H9 (cell line): ENCODE measurements around the gene PREX1. TPM values are rescaled to one million over a fixed set of nuclear protein-coding genes. Genes with fewer than 3 reads are reported as not detected.

ENCODE experiments used
- DNase-seq: peaks from one replicate; pipeline ENCODE4 v3.0.0-alpha.2; 2017
- H2AFZ ChIP-seq: one replicate; pipeline ENCODE4 v1.6.1; 2013; ENCODE audit warnings: mild to moderate bottlenecking, low read length, control low read depth, moderate library complexity
- H2AK5ac ChIP-seq: 2 replicates; pipeline ENCODE4 v1.6.1; 2013; ENCODE audit warnings: low read length, control low read depth, mixed read lengths; ENCODE audit not compliant: insufficient read length
- H2BK120ac ChIP-seq: one replicate; pipeline ENCODE4 v1.6.1; 2013; ENCODE audit warnings: low read depth, mild to moderate bottlenecking, low read length, control low read depth, inconsistent platforms; ENCODE audit not compliant: poor library complexity, severe bottlenecking
- H2BK12ac ChIP-seq: 2 replicates; pipeline ENCODE4 v1.6.1; 2013; ENCODE audit warnings: low read length, control low read depth, mixed read lengths, low read depth; ENCODE audit not compliant: insufficient read length
- H2BK15ac ChIP-seq: 2 replicates; pipeline ENCODE4 v1.6.1; 2013; ENCODE audit warnings: low read depth, low read length, control low read depth
- H2BK20ac ChIP-seq: one replicate; pipeline ENCODE4 v1.6.1; 2013; ENCODE audit warnings: low read depth, mild to moderate bottlenecking, low read length, control low read depth, inconsistent platforms; ENCODE audit not compliant: poor library complexity, severe bottlenecking
- H2BK5ac ChIP-seq: 2 replicates; pipeline ENCODE4 v1.6.1; 2013; ENCODE audit warnings: low read length, control low read depth, mixed read lengths; ENCODE audit not compliant: insufficient read length
- H3K14ac ChIP-seq: 2 replicates; pipeline ENCODE4 v1.6.1; 2013; ENCODE audit warnings: low read length, control low read depth; ENCODE audit not compliant: insufficient read depth
- H3K18ac ChIP-seq: 2 replicates; pipeline ENCODE4 v1.6.1; 2013; ENCODE audit warnings: low read depth, mild to moderate bottlenecking, mixed read lengths, low read length, control low read depth; ENCODE audit not compliant: insufficient read length
- H3K23ac ChIP-seq: 2 replicates; pipeline ENCODE4 v1.6.1; 2013; ENCODE audit warnings: low read length, control low read depth, mixed read lengths, low read depth; ENCODE audit not compliant: insufficient read length
- H3K23me2 ChIP-seq: 2 replicates; pipeline ENCODE4 v1.6.1; 2013; ENCODE audit warnings: low read depth, mild to moderate bottlenecking, mixed read lengths, low read length, control low read depth; ENCODE audit not compliant: insufficient read length, poor library complexity, severe bottlenecking
- H3K27ac ChIP-seq: 2 replicates; pipeline ENCODE4 v1.5.1; 2013; ENCODE audit warnings: low read length, control low read depth, mixed read lengths, low read depth; ENCODE audit not compliant: insufficient read length
- H3K27me3 ChIP-seq: 2 replicates; pipeline ENCODE4 v1.6.1; 2013; ENCODE audit warnings: low read length, control low read depth, inconsistent platforms; ENCODE audit not compliant: insufficient read depth
- H3K4ac ChIP-seq: 2 replicates; pipeline ENCODE4 v1.6.1; 2013; ENCODE audit warnings: low read depth, mild to moderate bottlenecking, control low read depth, inconsistent platforms, low read length, moderate library complexity
- H3K4me1 ChIP-seq: 2 replicates; pipeline ENCODE4 v1.6.1; 2013; ENCODE audit warnings: low read length, control low read depth, inconsistent platforms; ENCODE audit not compliant: insufficient read depth
- H3K4me2 ChIP-seq: 2 replicates; pipeline ENCODE4 v1.6.1; 2013; ENCODE audit warnings: low read length, control low read depth, mixed read lengths; ENCODE audit not compliant: insufficient read length, insufficient read depth
- H3K56ac ChIP-seq: 2 replicates; pipeline ENCODE4 v1.6.1; 2013; ENCODE audit warnings: low read depth, mild to moderate bottlenecking, mixed read lengths, low read length, control low read depth; ENCODE audit not compliant: insufficient read length
- H3K79me1 ChIP-seq: 2 replicates; pipeline ENCODE4 v1.6.1; 2013; ENCODE audit warnings: low read depth, mild to moderate bottlenecking, moderate library complexity, low read length, control low read depth, inconsistent platforms; ENCODE audit not compliant: insufficient read depth, poor library complexity, severe bottlenecking
- H3K79me2 ChIP-seq: 2 replicates; pipeline ENCODE4 v1.6.1; 2013; ENCODE audit warnings: low read length, control low read depth, inconsistent platforms; ENCODE audit not compliant: insufficient read depth
- H3K9ac ChIP-seq: 2 replicates; pipeline ENCODE4 v1.6.1; 2013; ENCODE audit warnings: low read length, control low read depth, mixed read lengths; ENCODE audit not compliant: insufficient read length; ENCODE audit errors: extremely low read depth
- H3K9me3 ChIP-seq: one replicate; pipeline ENCODE4 v1.6.1; 2013; ENCODE audit warnings: low read depth, low read length, inconsistent platforms; ENCODE audit not compliant: control insufficient read depth
- H3T11ph ChIP-seq: one replicate; pipeline ENCODE4 v1.6.1; 2013; ENCODE audit warnings: mild to moderate bottlenecking, low read length, control low read depth, inconsistent platforms
- H4K20me1 ChIP-seq: one replicate; pipeline ENCODE4 v1.6.1; 2013; ENCODE audit not compliant: control insufficient read depth, insufficient read length, insufficient read depth
- H4K5ac ChIP-seq: 2 replicates; pipeline ENCODE4 v1.6.1; 2013; ENCODE audit warnings: low read depth, mild to moderate bottlenecking, mixed read lengths, low read length, control low read depth; ENCODE audit not compliant: insufficient read length
- H4K8ac ChIP-seq: replicated peaks from 2 replicates; pipeline ENCODE4 v1.6.1; 2013; ENCODE audit warnings: low read length, control low read depth, mixed read lengths, low read depth; ENCODE audit not compliant: insufficient read length
- H4K91ac ChIP-seq: 2 replicates; pipeline ENCODE4 v1.6.1; 2013; ENCODE audit warnings: low read depth, mild to moderate bottlenecking, moderate library complexity, mixed read lengths, low read length, control low read depth; ENCODE audit not compliant: insufficient read length
- H3K27ac Mint-ChIP-seq, 3 experiments: 2 replicates in 2 of 3; 3 replicates in 1 of 3; pipeline ENCODE4 v1.8.0; 2020 to 2021; ENCODE audit warnings: mixed read lengths in 3 of 3, mild to moderate bottlenecking in 1 of 3, moderate library complexity in 1 of 3
- H3K27me3 Mint-ChIP-seq: 2 replicates; pipeline ENCODE4 v1.8.0; 2021; ENCODE audit warnings: low read depth, mild to moderate bottlenecking, moderate library complexity, mixed read lengths
- H3K36me3 Mint-ChIP-seq, 3 experiments: 2 replicates in 2 of 3; 3 replicates in 1 of 3; pipeline ENCODE4 v1.8.0; 2020 to 2021; ENCODE audit warnings: low read depth in 3 of 3, mixed read lengths in 3 of 3; ENCODE audit not compliant: insufficient read depth in 1 of 3
- H3K4me1 Mint-ChIP-seq, 2 experiments: 2 replicates each; pipeline ENCODE4 v1.8.0; 2020; ENCODE audit warnings: mixed read lengths in 2 of 2
- H3K4me3 Mint-ChIP-seq, 2 experiments: 2 replicates in 1 of 2; 3 replicates in 1 of 2; pipeline ENCODE4 v1.8.0; 2020 to 2021; ENCODE audit warnings: mild to moderate bottlenecking in 2 of 2, mixed read lengths in 2 of 2, moderate library complexity in 1 of 2
- H3K9me3 Mint-ChIP-seq, 2 experiments: 2 replicates in 1 of 2; 3 replicates in 1 of 2; pipeline ENCODE4 v1.8.0; 2020; ENCODE audit warnings: mild to moderate bottlenecking in 2 of 2, mixed read lengths in 2 of 2, moderate library complexity in 1 of 2
- CTCF ChIP-seq: fragments of 200-600 bp; sonication (generic); conservative IDR thresholded peaks from 3 replicates; pipeline ENCODE4 v1.8.0; 2021; ENCODE audit warnings: antibody characterized with exemption, mild to moderate bottlenecking
- whole genome bisulfite sequencing: extraction: QIAGEN DNeasy Blood & Tissue Kit; methylation state at CpG from one replicate; pipeline ENCODE4 v1.1.7; 2013; ENCODE audit warnings: missing lambda C conversion rate, low lambda C conversion rate, mixed read lengths; ENCODE audit not compliant: insufficient read length; ENCODE audit errors: extremely low coverage; 5-methylcytosine and 5-hydroxymethylcytosine counted together
- total RNA-seq: library from RNA; stranded (reverse); gene quantifications from 2 replicates; pipeline ENCODE4 v1.2.1, GENCODE V29; 2021

The PREX1 gene
- total RNA-seq, 1 experiment from 2014 or later, result 6.6 TPM

- Histone ChIP-seq H2BK120ac (no peak overlapping the region), H2BK5ac (no peak overlapping the region), H2BK20ac (no peak overlapping the region), H2BK12ac (no peak overlapping the region), H3K56ac (no peak overlapping the region), H3K79me1 (no peaks in the 10 kb centered on the region), H2BK15ac (no peak overlapping the region), H3K18ac (no peak overlapping the region), H2AK5ac (no peak overlapping the region), H3T11ph (no peak overlapping the region), H3K4me1 (peaks cover 6% of the 10 kb centered on the region; the same call in 1 of the 2 replicates), H3K79me2 (no peaks in the 10 kb centered on the region), H4K5ac (no peak overlapping the region), H3K4ac (no peak overlapping the region), H3K9ac (no peak overlapping the region), H3K14ac (no peak overlapping the region), H4K20me1 (no peaks in the 10 kb centered on the region), H3K4me2 (no peak overlapping the region), H3K23ac (no peak overlapping the region), H3K27me3 (no peaks in the 10 kb centered on the region), H3K27ac (no peak overlapping the region), H4K8ac (no peak overlapping the region), H3K9me3 (no peaks in the 10 kb centered on the region), H3K23me2 (no peaks in the 10 kb centered on the region), H2AFZ (no peak overlapping the region), H4K91ac (no peak overlapping the region)
- Mint-ChIP-seq H3K27me3 (no peaks in the 10 kb centered on the region), H3K9me3 (no peaks in the 10 kb centered on the region), H3K4me3 (peak overlapping the region in 1 of 2 experiments; percentile 12; a peak in 1 of 5 replicates), H3K4me1 (peaks cover 4 to 8% of the 10 kb centered on the region in 2 experiments), H3K36me3 (peaks cover 0 to 5% (median 3%) of the 10 kb centered on the region in 3 experiments; a peak in 3 of 7 replicates), H3K27ac (peak overlapping the region in 1 of 3 experiments; percentile 88; a peak in 1 of 7 replicates)
- peak; percentile 85 for DNase-seq
- no peak for TF ChIP-seq CTCF
- WGBS, result no CpG with 5 or more reads among the region's 14 CpGs
These were observed 148.2 kb downstream of the PREX1 start for GRCh38 chr20:48679599-48679998.
